MM.1S (cell line): ENCODE measurements around the gene SYTL4.

ENCODE experiments used
- EZH2 ChIP-seq: fragments of 300-600 bp; sonication (generic); optimal IDR thresholded peaks from 2 replicates; pipeline ENCODE3; 2017; ENCODE audit warnings: low read depth, mild to moderate bottlenecking, antibody characterized with exemption, low read length, mixed read lengths
- EZH2phosphoT487 ChIP-seq: fragments of 300-600 bp; sonication (generic); IDR thresholded peaks from 2 replicates; pipeline ENCODE4 v1.6.1; 2018; ENCODE audit warnings: antibody characterized with exemption, low read length
- TF ChIP-seq, protein P1 (sequence below): fragments of 300-600 bp; sonication (generic); IDR thresholded peaks from 2 replicates; pipeline ENCODE4 v1.5.1; 2016; ENCODE audit warnings: antibody characterized with exemption, low read length, mixed read lengths

DNA sequence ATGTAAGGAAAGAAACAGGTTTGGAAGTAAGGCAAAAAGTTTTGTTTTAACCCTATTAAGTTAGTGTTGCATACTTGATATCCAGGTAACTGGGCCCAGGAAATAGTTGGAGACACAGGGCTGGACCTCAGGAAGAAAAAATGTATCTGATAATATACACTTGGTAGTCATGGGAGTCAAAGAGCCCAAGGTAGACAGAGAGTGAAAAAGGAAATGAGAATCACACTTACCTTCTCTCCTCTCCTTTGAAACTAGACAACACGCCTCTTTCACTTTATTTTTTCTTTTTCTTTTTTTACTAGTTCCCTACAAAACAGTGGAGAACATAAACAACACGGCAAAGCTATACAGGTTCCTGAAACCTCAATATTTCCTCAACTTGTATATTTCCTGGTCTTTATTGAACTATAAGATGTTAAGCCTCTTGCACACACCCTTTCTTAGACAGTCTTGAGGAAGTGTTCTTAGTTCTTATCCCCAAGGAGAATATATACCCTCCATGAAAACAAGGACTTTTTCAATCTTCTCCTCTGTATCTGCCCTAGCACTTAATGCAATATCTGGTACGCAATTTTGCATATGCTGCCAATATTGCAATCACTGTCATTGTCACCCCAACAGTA, 27.2 kb downstream of the SYTL4 start:
- TF ChIP-seq, protein P1, sequence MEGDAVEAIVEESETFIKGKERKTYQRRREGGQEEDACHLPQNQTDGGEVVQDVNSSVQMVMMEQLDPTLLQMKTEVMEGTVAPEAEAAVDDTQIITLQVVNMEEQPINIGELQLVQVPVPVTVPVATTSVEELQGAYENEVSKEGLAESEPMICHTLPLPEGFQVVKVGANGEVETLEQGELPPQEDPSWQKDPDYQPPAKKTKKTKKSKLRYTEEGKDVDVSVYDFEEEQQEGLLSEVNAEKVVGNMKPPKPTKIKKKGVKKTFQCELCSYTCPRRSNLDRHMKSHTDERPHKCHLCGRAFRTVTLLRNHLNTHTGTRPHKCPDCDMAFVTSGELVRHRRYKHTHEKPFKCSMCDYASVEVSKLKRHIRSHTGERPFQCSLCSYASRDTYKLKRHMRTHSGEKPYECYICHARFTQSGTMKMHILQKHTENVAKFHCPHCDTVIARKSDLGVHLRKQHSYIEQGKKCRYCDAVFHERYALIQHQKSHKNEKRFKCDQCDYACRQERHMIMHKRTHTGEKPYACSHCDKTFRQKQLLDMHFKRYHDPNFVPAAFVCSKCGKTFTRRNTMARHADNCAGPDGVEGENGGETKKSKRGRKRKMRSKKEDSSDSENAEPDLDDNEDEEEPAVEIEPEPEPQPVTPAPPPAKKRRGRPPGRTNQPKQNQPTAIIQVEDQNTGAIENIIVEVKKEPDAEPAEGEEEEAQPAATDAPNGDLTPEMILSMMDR: no peak
- TF ChIP-seq EZH2phosphoT487 (no peak), EZH2 (no peak)
